ENCODE data around the gene GSE1.

The GSE1 gene

GRCh38 chr16:85613604-85614337 is 649 bp downstream of the GSE1 start:
- DNase-seq (ENCODE audit: low read depth), result no peak
- H3K4me3 ChIP-seq (ENCODE audit: low read depth, low read length), result peak overlapping the region; percentile 51

DNA sequence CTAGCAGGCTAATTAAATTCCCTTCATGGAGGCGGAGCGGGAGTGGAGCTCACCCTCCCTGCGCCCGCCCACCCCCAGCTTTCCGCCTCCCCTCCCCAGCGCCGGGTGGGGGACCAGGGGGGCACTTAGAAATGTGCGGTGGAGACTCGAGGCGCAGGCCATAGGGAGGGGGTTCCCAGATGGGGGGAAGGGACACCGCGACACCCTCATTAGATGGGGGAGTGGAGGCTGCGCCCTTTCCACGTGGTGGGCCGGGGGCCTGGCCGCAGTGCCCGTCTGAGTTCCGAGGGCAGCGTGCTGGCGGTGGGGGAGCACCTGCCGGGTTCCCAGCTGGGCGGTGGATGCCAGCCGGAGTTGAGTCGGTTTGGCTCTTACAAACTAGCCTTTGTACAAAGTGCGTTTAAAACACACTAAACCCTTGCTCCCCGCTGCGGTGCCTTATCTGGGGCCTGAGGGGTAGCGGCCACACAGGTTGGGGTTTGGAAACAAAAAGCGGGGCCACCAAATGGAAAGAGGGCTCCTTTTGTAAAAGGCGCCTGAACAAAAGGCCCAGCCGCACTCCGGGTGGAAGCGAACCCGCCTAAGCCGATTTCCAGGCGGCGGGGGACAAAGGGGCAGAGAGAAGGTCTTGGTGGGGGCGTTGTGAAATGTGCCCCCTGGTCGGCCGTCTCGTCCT is 1.4 kb downstream of the GSE1 start:
- H3K4me3 ChIP-seq (ENCODE audit: low read depth, low read length), result no peak overlapping the region
- no peak for DNase-seq (ENCODE audit: low read depth)

- DNase-seq (ENCODE audit: low read depth), result no peak
- H3K4me3 ChIP-seq (ENCODE audit: low read depth, low read length), result no peak overlapping the region
These were observed 2.1 kb downstream of the GSE1 start for GRCh38 chr16:85615014-85615851.

GRCh38 chr16:85615852-85616606 is 2.9 kb downstream of the GSE1 start:
- H3K4me3 ChIP-seq (ENCODE audit: low read depth, low read length), result no peak overlapping the region
- peak; percentile 50 for DNase-seq (ENCODE audit: low read depth)

DNA sequence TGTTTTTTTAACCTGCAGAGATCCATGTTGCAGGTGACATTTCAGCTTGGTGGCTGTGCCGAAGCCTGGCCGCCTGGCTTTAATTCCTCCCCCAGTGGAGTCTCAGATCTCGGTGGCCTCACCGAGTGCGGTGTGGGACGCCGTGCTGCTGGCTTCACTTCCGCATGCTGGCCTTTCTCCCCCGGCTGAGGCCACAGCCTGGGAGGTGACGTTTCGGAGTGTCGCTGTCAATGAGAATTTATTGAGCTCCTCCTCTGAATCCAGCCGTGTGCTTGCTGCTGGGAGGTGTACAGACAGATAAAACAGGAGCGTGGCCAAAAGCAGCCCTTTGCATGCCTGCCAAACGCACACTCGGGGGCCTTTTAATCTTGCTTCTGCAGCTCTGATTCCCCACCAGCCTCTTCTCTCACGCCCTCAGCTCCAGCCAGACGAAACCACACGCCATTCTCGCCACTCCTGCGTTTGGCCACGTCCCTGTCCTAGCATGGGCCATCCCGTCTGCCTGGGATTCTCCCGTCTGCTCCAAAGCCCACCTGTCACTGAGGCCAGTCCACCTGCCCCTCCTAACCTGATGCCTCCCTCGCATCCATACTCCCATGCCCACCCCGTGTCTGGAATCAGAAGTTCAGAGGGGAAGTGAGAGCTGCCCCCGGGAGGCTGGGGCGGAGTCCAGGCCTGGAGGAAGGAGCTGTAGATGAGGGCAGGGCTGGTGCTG is 3.6 kb downstream of the GSE1 start:
- no peak for DNase-seq (ENCODE audit: low read depth)

DNA sequence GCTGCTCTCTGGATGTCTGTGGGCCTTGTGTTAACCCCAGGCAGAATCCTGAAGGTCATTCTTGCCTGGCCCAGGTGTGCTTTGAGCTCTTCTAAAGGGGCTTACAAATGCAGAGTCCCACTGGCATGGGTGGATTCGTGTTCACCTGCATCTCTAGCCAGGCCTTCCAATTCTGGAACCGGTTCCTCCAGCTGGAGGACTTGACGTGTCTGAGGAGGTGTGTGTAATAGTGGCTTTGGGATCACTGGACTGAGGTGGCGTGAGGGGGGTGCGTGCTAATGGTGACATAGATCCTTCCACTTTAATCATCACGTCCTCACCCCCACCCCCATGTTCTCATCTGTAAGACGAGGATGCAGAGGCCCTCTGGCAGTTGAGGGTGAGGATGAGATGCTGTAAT is 4.8 kb downstream of the GSE1 start:
- no peak for DNase-seq (ENCODE audit: low read depth)
- no peak overlapping the region for H3K4me3 ChIP-seq (ENCODE audit: low read depth, low read length)

More for the DNA sequence above, 3.6 kb downstream of the GSE1 start:
- H3K4me3 ChIP-seq (ENCODE audit: low read depth, low read length), result no peak overlapping the region

DNA sequence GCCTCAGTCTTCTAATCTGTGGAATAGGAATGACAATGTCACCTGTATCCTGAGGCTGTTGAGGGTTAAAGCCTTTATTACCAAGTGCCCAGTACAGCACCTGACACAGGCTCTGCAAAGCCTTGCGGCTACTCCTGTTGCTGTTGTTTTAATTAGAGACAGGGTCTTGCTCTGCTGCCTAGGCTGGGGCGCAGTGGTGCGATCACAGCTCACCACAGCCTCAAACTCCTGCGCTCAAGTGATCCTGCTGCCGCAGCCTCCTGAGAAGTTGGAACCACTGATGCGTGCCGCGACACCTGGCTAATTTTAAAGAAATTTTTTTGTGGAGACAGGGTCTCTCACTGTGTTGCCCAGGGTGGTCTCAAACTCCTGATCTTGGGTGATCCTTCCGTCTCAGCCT is 5.4 kb downstream of the GSE1 start:
- no peak overlapping the region for H3K4me3 ChIP-seq (ENCODE audit: low read depth, low read length)
- DNase-seq (ENCODE audit: low read depth), result no peak

- no peak overlapping the region for H3K4me3 ChIP-seq (ENCODE audit: low read depth, low read length)
- no peak for DNase-seq (ENCODE audit: low read depth)
These were observed 6.2 kb downstream of the GSE1 start for GRCh38 chr16:85619101-85619891.

DNA sequence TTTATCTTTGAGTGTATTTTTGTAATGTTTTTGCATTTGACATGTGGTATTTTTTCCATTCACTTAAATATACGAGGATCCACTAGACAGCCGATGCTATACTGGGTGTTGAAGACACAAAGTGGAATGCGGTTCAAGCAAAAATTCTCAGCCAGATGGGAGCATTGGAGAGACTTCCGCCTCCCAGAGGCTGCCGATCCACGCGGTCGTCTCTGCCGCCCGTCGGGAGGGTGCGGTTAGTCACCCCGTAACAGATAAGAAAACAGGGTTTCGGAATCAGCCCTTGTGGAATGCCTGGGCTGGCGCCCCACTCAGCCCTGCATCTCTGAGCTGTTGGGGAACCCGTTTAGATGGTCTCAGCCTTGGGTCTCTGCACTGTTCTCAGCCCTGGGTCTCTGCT is 7.3 kb downstream of the GSE1 start:
- no peak overlapping the region for H3K4me3 ChIP-seq (ENCODE audit: low read depth, low read length)
- DNase-seq (ENCODE audit: low read depth), result no peak

DNA sequence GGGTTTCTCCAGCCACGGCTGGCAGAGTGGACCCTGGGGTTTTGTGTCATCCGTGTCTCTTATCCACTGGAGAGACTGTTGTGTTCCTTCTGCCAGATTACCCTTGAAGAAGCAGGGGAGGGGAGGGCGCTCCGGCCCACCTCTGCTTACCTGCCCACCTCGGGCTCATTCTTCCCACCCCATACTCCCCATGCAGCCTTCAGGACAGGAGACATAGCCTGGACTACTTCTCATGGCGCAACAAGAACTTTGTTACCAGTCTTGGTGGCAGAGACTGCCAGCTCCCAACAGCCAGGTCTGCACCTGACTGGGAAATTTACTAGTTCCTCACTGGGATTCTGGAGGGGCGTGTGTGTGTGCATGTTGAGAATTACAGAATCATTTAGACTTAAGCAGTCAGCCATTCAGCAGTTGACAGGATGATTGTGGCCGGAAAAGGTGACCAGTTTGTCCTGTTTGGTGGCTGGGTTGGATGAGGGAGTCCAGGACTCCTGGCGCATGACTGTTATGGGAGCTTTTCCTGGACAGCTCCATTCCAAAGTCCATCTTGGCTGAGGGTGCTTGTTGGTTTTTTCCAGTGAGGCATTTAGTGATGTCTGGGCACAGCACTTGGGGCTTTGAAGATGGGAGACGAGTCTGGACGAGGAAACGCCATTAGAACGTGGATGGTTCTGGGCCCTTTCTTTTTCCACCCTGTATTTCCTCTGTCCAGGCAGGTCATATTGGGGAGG is 8.7 kb downstream of the GSE1 start:
- DNase-seq (ENCODE audit: low read depth), result no peak
- no peak overlapping the region for H3K4me3 ChIP-seq (ENCODE audit: low read depth, low read length)

- no peak overlapping the region for H3K4me3 ChIP-seq (ENCODE audit: low read depth, low read length)
These were observed 9.6 kb downstream of the GSE1 start for GRCh38 chr16:85622683-85623082.

GRCh38 chr16:85623250-85623649 is 10.1 kb downstream of the GSE1 start:
- H3K4me3 ChIP-seq (ENCODE audit: low read depth, low read length), result no peak overlapping the region
- no peak for DNase-seq (ENCODE audit: low read depth)

More at GRCh38 chr16:85622683-85623082, 9.6 kb downstream of the GSE1 start:
- no peak for DNase-seq (ENCODE audit: low read depth)

DNA sequence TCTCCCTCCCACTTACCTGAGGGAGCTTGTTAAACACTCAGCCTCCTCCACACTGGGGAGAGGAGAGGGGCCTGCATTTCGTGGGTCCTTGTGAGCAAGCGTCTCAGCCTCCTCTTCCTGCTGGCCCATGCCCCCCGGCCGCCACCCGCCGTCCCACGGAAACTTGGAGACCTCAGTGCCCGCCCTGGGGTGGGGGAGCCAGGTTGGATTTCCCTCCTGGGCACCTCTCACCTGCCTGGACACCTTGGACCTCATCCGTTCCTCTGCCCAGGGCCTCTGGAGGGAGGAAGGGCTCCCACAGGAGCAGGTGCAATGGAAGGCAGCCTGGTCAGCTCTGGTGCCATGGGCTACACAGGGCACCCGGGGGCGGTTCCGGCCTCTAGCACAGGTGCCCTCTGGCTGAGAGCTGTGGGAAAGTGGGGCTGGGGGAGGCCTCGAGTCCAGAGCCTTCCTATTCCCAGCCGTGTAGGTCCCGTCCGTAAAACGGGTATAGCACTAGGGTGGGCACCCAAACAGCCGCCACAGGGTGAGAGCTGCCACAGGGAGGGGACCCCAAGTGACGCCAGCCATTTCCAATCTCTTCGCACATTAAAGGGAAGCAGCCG is 11.0 kb downstream of the GSE1 start:
- H3K4me3 ChIP-seq (ENCODE audit: low read depth, low read length), result no peak overlapping the region
- no peak for DNase-seq (ENCODE audit: low read depth)

GRCh38 chr16:85624646-85625045 is 11.5 kb downstream of the GSE1 start:
- no peak for DNase-seq (ENCODE audit: low read depth)

GRCh38 chr16:85625053-85625452 is 11.9 kb downstream of the GSE1 start:
- no peak for DNase-seq (ENCODE audit: low read depth)
- H3K4me3 ChIP-seq (ENCODE audit: low read depth, low read length), result no peak overlapping the region

More at GRCh38 chr16:85624646-85625045, 11.5 kb downstream of the GSE1 start:
- no peak overlapping the region for H3K4me3 ChIP-seq (ENCODE audit: low read depth, low read length)

- H3K4me3 ChIP-seq (ENCODE audit: low read depth, low read length), result no peak overlapping the region
- DNase-seq (ENCODE audit: low read depth), result no peak
These were observed 12.5 kb downstream of the GSE1 start for GRCh38 chr16:85625485-85626117.
